H1 (cell line): ENCODE measurements around the gene PLTP. TPM values are rescaled to one million over a fixed set of nuclear protein-coding genes. Genes with fewer than 3 reads are reported as not detected.

Experiments used
- BACH1 ChIP-seq: IDR thresholded peaks from 2 replicates; pipeline ENCODE4 v1.6.1; 2012; ENCODE audit warnings: low read length, improper control_type of control experiment
- JUND ChIP-seq: IDR thresholded peaks from 2 replicates; pipeline ENCODE4 v1.6.1; 2011; ENCODE audit warnings: mild to moderate bottlenecking, improper control_type of control experiment, low read length
- RNF2 ChIP-seq: fragments of 200-900, 300-1000 bp; sonication (generic); IDR thresholded peaks from 2 replicates; pipeline ENCODE4 v1.7.1; 2016; ENCODE audit warnings: borderline replicate concordance, low read depth, mild to moderate bottlenecking, antibody characterized with exemption, low read length; ENCODE audit not compliant: poor library complexity, severe bottlenecking; ENCODE audit errors: missing control alignments
- SUZ12 ChIP-seq: fragments of 200-600 bp; sonication (generic); IDR thresholded peaks from 2 replicates; pipeline ENCODE4 v1.6.1; 2012; ENCODE audit warnings: mild to moderate bottlenecking, inconsistent platforms, low read length, moderate library complexity, mixed read lengths
- polyA plus RNA-seq, 7 experiments: library from polyadenylated mRNA; depleted of rRNA in 3 of 7; stranded (reverse) in 5 of 7; unstranded in 2 of 7; fragments of >200 nt in 5 of 7; fragments of 200-250 nt in 2 of 7; gene quantifications; 1 replicate in 5 of 7; 2 replicates in 1 of 7; 4 replicates in 1 of 7; pipeline versions ENCODE4 v1.2.1 to v1.2.3, GENCODE V29; 2011 to 2013; ENCODE audit warnings: missing spikeins in 2 of 7, mixed read lengths in 2 of 7
- total RNA-seq: library from RNA; stranded (reverse); fragmentation: NEBNext Ultra II Directional; extraction: Animal tissue kit (Norgen Biotek cat#: 25700); gene quantifications from 2 replicates; pipeline ENCODE4 v1.2.1, GENCODE V29; 2021

PLTP gene
- total and polyA plus RNA-seq, 2 of the 8 experiments (the other 6 are each of a cell fraction or from before 2014, with no cell fraction given) = 120 to 194 TPM

DNA sequence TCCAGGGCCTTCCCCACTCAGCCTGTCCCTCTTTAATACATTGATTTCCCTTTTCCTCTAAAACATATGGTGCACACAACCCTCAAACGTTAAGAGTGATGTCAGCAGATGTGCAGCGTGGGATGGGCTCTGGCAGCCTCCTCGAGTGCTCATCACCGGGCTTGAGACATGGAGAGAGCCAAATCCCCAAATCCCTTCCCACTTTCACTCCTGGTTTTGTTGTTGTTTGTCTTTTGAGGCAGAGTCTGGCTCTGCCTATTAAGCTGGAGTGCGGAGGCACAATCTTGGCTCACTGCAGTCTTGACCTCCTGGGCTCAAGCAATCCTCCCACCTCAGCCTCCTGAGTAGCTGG is 5.8 kb upstream of the PLTP start (continued):
- TF ChIP-seq JUND = no peak
- no peak for TF ChIP-seq SUZ12
- no peak for TF ChIP-seq BACH1
- no peak for TF ChIP-seq RNF2
